Upper lobe of right lung (tissue), 1 donor: Measurements from ENCODE around the gene JMJD4. TPM values are rescaled to one million over a fixed set of nuclear protein-coding genes. Genes with fewer than 3 reads are reported as not detected.

Experiments
- ATAC-seq: fragments of 200-7000 bp; cut with Tn5 transposase; one replicate; pipeline ENCODE4 v1.9.1; 2020; ENCODE audit warnings: mild to moderate bottlenecking, moderate library complexity
- DNase-seq: peaks from one replicate; pipeline ENCODE4 v3.0.0-alpha.2; 2020
- H3K27ac ChIP-seq: fragments of 200-600 bp; one replicate; pipeline ENCODE4 v1.8.0; 2022
- H3K27me3 ChIP-seq: fragments of 200-600 bp; one replicate; pipeline ENCODE4 v1.8.0; 2022; ENCODE audit warnings: mild to moderate bottlenecking
- H3K36me3 ChIP-seq: fragments of 200-600 bp; one replicate; pipeline ENCODE4 v1.8.0; 2022
- H3K4me1 ChIP-seq: fragments of 200-600 bp; one replicate; pipeline ENCODE4 v1.8.0; 2022
- H3K4me3 ChIP-seq: fragments of 200-600 bp; one replicate; pipeline ENCODE4 v1.8.0; 2022; ENCODE audit warnings: mild to moderate bottlenecking
- H3K9me3 ChIP-seq: fragments of 200-600 bp; one replicate; pipeline ENCODE4 v1.8.0; 2022
- CTCF ChIP-seq: fragments of 200-600 bp; IDR thresholded peaks from one replicate; pipeline ENCODE4 v1.8.0; 2022; ENCODE audit warnings: antibody characterized with exemption
- intact Hi-C: fragments of 100-400 bp; cut with DNase I; formaldehyde crosslinking; loops from one replicate; pipeline ENCODE4 v1.11.0; 2022
- total RNA-seq: library from RNA; stranded (reverse); fragmentation: NEBNext Ultra II Directional; extraction: Animal tissue kit (Norgen Biotek cat#: 25700); gene quantifications from one replicate; pipeline ENCODE4 v1.2.1, GENCODE V29; 2021
- donor health status: DM: no; HTN: yes; CAD: no; lungs with severe emphysema.

JMJD4 gene
- total RNA-seq, 1 donor from 2014 or later, result 15.1 TPM

GRCh38 chr1:227728059-227728891, 6.8 kb downstream of the JMJD4 start:
- DNase-seq (peak; percentile 92), ATAC-seq (peak; percentile 84)
- H3K27ac ChIP-seq, result peak overlapping the region; percentile 55
- no peak for TF ChIP-seq CTCF
- intact Hi-C loops, result no loop called here
- no peaks in the 10 kb centered on the region for H3K9me3 ChIP-seq
- peaks cover 18% of the 10 kb centered on the region for H3K36me3 ChIP-seq
- no peaks in the 10 kb centered on the region for H3K27me3 ChIP-seq
- H3K4me1 ChIP-seq, result peaks cover 21% of the 10 kb centered on the region
- H3K4me3 ChIP-seq, result peak overlapping the region; percentile 61

- DNase-seq, result no peak
- ATAC-seq, result no peak
- no peak overlapping the region for H3K27ac ChIP-seq
- H3K9me3 ChIP-seq, result no peaks in the 10 kb centered on the region
- H3K27me3 ChIP-seq, result no peaks in the 10 kb centered on the region
- peaks cover 21% of the 10 kb centered on the region for H3K4me1 ChIP-seq
- intact Hi-C loops, result no loop called here
- no peak overlapping the region for H3K4me3 ChIP-seq
- peaks cover 6% of the 10 kb centered on the region for H3K36me3 ChIP-seq
- no peak for TF ChIP-seq CTCF
Measured at GRCh38 chr1:227726924-227727599, 8.0 kb downstream of the JMJD4 start.

GRCh38 chr1:227726318-227726717, 8.8 kb downstream of the JMJD4 start:
- peaks cover 21% of the 10 kb centered on the region for H3K4me1 ChIP-seq
- no peaks in the 10 kb centered on the region for H3K27me3 ChIP-seq
- no peak overlapping the region for H3K4me3 ChIP-seq
- H3K27ac ChIP-seq, result no peak overlapping the region
- H3K36me3 ChIP-seq, result no peaks in the 10 kb centered on the region
- intact Hi-C loops, result no loop called here
- no peaks in the 10 kb centered on the region for H3K9me3 ChIP-seq
- ATAC-seq (no peak), DNase-seq (no peak)
- TF ChIP-seq CTCF, result no peak

GRCh38 chr1:227725046-227725445, 10.1 kb downstream of the JMJD4 start:
- Histone ChIP-seq H3K27ac (no peak overlapping the region), H3K9me3 (peaks cover 8% of the 10 kb centered on the region), H3K27me3 (no peaks in the 10 kb centered on the region), H3K4me1 (peaks cover 21% of the 10 kb centered on the region), H3K4me3 (no peak overlapping the region), H3K36me3 (no peaks in the 10 kb centered on the region)
- intact Hi-C loops, result no loop called here
- DNase-seq (no peak), ATAC-seq (no peak)
- no peak for TF ChIP-seq CTCF

GRCh38 chr1:227723474-227723873, 11.6 kb downstream of the JMJD4 start:
- intact Hi-C loops, result no loop called here
- TF ChIP-seq CTCF, result no peak

More at GRCh38 chr1:227723474-227723873, 11.6 kb downstream of the JMJD4 start:
- H3K36me3 ChIP-seq, result no peaks in the 10 kb centered on the region
- no peak for DNase-seq
- H3K27ac ChIP-seq, result no peak overlapping the region
- H3K4me3 ChIP-seq, result no peak overlapping the region
- H3K27me3 ChIP-seq, result no peaks in the 10 kb centered on the region
- no peak for ATAC-seq
- H3K4me1 ChIP-seq, result peaks cover 8% of the 10 kb centered on the region
- peaks cover 15% of the 10 kb centered on the region for H3K9me3 ChIP-seq
